Caco-2 (cell line): ENCODE measurements around the gene LCAT. TPM values are rescaled to one million over a fixed set of nuclear protein-coding genes. Genes with fewer than 3 reads are reported as not detected.

Experiments used
- BruUV-seq: library from RNA; stranded (reverse); fragments of 400-500 nt; replicated peaks from 2 replicates; lab custom pipeline; 2021; lab: Mats Ljungman, UMichigan
- CTCF ChIA-PET: fragments of 300-600 bp; sonication (Branson Sonifier 250); formaldehyde crosslinking; loops from one replicate; lab custom pipeline; 2022; ENCODE audit warnings: antibody characterized with exemption; lab: Charles Lee
- POLR2A ChIA-PET: fragments of 300-600 bp; sonication (Branson Sonifier 250); formaldehyde crosslinking; loops from one replicate; lab custom pipeline; 2022; ENCODE audit warnings: antibody characterized with exemption; lab: Charles Lee
- DNase-seq, 2 experiments: peaks; one replicate each; pipeline versions ENCODE4 v3.0.0 to v3.0.0-alpha.2; 2020 to 2022
- H3K27me3 ChIP-seq: replicated peaks from 2 replicates; pipeline ENCODE4 v1.6.0; 2011; ENCODE audit warnings: low read length; ENCODE audit not compliant: control insufficient read depth, insufficient read depth
- H3K36me3 ChIP-seq: 2 replicates; pipeline ENCODE4 v1.5.1; 2011; ENCODE audit warnings: low read length; ENCODE audit not compliant: control insufficient read depth, insufficient read depth
- H3K4me1 ChIP-seq: fragments of 250-450 bp; sonication (Bioruptor Pico); 2 replicates; pipeline ENCODE4 v1.5.1; 2020; ENCODE audit warnings: mild to moderate bottlenecking
- H3K4me3 ChIP-seq: 2 replicates; pipeline ENCODE4 v1.5.1; 2011; ENCODE audit warnings: low read depth, mild to moderate bottlenecking, control low read depth, low read length
- H3K9me3 ChIP-seq: fragments of 250-450 bp; sonication (Bioruptor Pico); 2 replicates; pipeline ENCODE4 v1.5.1; 2020; ENCODE audit warnings: mild to moderate bottlenecking, moderate library complexity
- H3K27ac Mint-ChIP-seq: one replicate; pipeline ENCODE4 v1.8.0; 2022; ENCODE audit warnings: mixed read lengths; ENCODE audit not compliant: unreplicated experiment
- H3K27me3 Mint-ChIP-seq: one replicate; pipeline ENCODE4 v1.8.0; 2022; ENCODE audit warnings: mixed read lengths; ENCODE audit not compliant: insufficient read depth, unreplicated experiment
- H3K36me3 Mint-ChIP-seq: one replicate; pipeline ENCODE4 v1.8.0; 2022; ENCODE audit warnings: mild to moderate bottlenecking, mixed read lengths; ENCODE audit not compliant: insufficient read depth, unreplicated experiment
- H3K4me1 Mint-ChIP-seq: one replicate; pipeline ENCODE4 v1.8.0; 2022; ENCODE audit warnings: low read depth, mixed read lengths; ENCODE audit not compliant: unreplicated experiment
- H3K4me3 Mint-ChIP-seq: one replicate; pipeline ENCODE4 v1.8.0; 2022; ENCODE audit warnings: mild to moderate bottlenecking, moderate library complexity, mixed read lengths; ENCODE audit not compliant: unreplicated experiment
- H3K9me3 Mint-ChIP-seq: one replicate; pipeline ENCODE4 v1.8.0; 2022; ENCODE audit warnings: mixed read lengths; ENCODE audit not compliant: unreplicated experiment
- intact Hi-C: fragments of 100-400 bp; cut with micrococcal nuclease; formaldehyde crosslinking; loops from one replicate; pipeline ENCODE4 v1.10.0; 2022; ENCODE audit not compliant: unreplicated experiment
- total RNA-seq: library from RNA; stranded (reverse); gene quantifications from 2 replicates; pipeline ENCODE4 v1.2.3, GENCODE V29; 2022
- TF ChIP-seq, protein P1 (sequence below), 2 experiments: fragments of 200-600 bp in 1 of 2; IDR thresholded peaks; 1 replicate in 1 of 2; 2 replicates in 1 of 2; pipeline versions ENCODE4 v1.5.1 to v1.8.0; 2011 to 2022; ENCODE audit warnings: antibody characterized with exemption in 1 of 2, control low read depth in 1 of 2, inconsistent platforms in 1 of 2, low read depth in 1 of 2, low read length in 1 of 2, mild to moderate bottlenecking in 1 of 2, moderate library complexity in 1 of 2; ENCODE audit not compliant: insufficient read depth in 1 of 2, severe bottlenecking in 1 of 2, unreplicated experiment in 1 of 2

The LCAT gene
- total RNA-seq, 1 experiment from 2014 or later, result 33.3 TPM

DNA sequence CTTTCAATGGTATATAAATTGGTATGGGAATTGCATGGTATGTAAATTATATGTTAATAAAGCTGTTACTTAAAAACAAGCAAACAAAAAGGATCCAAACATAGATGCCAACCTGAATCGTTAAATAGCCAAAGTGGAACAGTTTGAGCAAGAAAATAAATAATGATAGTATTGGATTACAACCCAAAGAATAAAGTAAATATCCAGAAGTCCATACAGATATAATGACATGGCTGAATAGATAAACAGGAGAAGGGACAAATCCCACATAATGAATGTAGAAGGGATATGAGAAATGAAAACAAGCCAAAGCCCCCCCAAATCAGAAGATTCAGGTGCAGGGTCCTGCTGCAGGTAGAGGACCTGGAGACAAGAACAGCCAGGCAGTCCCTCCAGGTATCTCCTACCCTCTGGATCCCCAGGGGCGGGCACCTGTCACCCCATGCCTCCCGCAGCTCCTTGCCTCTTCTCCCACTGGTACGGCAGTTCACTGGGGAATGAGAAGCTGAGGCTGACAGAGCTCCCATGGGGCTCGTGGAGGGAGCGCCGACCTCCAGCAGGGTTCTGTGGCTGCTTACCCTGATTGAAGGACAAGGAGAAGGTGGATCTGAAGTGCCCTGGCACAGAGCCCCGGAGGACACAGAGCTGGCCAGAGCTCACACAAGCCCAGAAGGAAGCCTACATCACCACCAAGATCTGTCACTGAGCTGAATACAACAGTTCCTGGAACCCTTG, 9.9 kb upstream of the LCAT start:
- Mint-ChIP-seq H3K36me3 (peaks cover 83% of the 10 kb centered on the region), H3K27me3 (no peaks in the 10 kb centered on the region), H3K27ac (no peak overlapping the region), H3K4me1 (no peaks in the 10 kb centered on the region), H3K4me3 (no peak overlapping the region), H3K9me3 (no peaks in the 10 kb centered on the region)
- Histone ChIP-seq H3K4me3 (no peak overlapping the region), H3K9me3 (no peaks in the 10 kb centered on the region), H3K27me3 (no peaks in the 10 kb centered on the region), H3K4me1 (no peaks in the 10 kb centered on the region), H3K36me3 (peaks cover 8% of the 10 kb centered on the region)
- TF ChIP-seq, protein P1, sequence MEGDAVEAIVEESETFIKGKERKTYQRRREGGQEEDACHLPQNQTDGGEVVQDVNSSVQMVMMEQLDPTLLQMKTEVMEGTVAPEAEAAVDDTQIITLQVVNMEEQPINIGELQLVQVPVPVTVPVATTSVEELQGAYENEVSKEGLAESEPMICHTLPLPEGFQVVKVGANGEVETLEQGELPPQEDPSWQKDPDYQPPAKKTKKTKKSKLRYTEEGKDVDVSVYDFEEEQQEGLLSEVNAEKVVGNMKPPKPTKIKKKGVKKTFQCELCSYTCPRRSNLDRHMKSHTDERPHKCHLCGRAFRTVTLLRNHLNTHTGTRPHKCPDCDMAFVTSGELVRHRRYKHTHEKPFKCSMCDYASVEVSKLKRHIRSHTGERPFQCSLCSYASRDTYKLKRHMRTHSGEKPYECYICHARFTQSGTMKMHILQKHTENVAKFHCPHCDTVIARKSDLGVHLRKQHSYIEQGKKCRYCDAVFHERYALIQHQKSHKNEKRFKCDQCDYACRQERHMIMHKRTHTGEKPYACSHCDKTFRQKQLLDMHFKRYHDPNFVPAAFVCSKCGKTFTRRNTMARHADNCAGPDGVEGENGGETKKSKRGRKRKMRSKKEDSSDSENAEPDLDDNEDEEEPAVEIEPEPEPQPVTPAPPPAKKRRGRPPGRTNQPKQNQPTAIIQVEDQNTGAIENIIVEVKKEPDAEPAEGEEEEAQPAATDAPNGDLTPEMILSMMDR (IDR thresholded peaks at IDR 0.05; ENCODE audit: insufficient read depth in 1 of 2, low read depth in 1 of 2, low read length in 1 of 2, severe bottlenecking in 1 of 2, unreplicated experiment in 1 of 2), result no peak
- intact Hi-C loops, result no loop called here
- POLR2A ChIA-PET, result interaction anchor here (0.6 kb wide), 1 partner anchor 133 kb away, joined by 4 read pairs; no protein-coding TSS in a partner anchor
- no TSS peak for BruUV-seq
- no peak for DNase-seq
- CTCF ChIA-PET, result interaction anchor here (0.9 to 1.3 kb wide), 2 partner anchors 12 to 87 kb away, joined by 4 to 6 read pairs; no protein-coding TSS in a partner anchor

DNA sequence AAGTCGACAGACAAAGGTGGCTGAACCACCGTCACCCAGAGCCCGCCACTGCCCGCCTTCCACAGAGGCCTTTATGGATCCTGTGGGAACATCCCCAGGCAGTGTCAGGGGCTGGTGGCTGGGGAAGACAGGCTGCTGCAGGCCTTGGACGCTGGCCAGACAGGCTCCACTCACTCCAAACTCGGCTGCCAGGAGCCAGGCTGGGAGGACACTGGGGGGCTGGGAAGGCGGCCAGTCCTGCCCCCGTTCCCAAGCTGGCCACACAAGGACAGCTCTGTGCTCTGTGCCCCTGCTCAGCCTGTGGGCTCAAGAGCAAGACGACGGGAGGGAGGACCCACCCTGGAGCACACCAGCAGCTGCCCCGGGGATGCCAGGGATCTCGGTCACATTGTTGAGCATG, 7.6 kb upstream of the LCAT start:
- TF ChIP-seq, protein P1 (IDR thresholded peaks at IDR 0.05; ENCODE audit: insufficient read depth in 1 of 2, low read depth in 1 of 2, low read length in 1 of 2, severe bottlenecking in 1 of 2, unreplicated experiment in 1 of 2), result no peak
- Mint-ChIP-seq H3K36me3 (peaks cover 86% of the 10 kb centered on the region), H3K9me3 (no peaks in the 10 kb centered on the region), H3K4me1 (no peaks in the 10 kb centered on the region), H3K4me3 (no peak overlapping the region), H3K27ac (no peak overlapping the region), H3K27me3 (no peaks in the 10 kb centered on the region)
- POLR2A ChIA-PET, result interaction anchor here (0.8 to 0.9 kb wide), 2 partner anchors 8 to 16 kb away, joined by 3 read pairs; no protein-coding TSS in a partner anchor
- DNase-seq, result no peak
- no peaks in the 10 kb centered on the region for H3K4me1 ChIP-seq
- intact Hi-C loops, result no loop called here
- no peaks in the 10 kb centered on the region for H3K27me3 ChIP-seq
- no TSS peak for BruUV-seq
- no peaks in the 10 kb centered on the region for H3K9me3 ChIP-seq
- no peak overlapping the region for H3K4me3 ChIP-seq
- peaks cover 10% of the 10 kb centered on the region for H3K36me3 ChIP-seq
- CTCF ChIA-PET, result no interaction called here

DNA sequence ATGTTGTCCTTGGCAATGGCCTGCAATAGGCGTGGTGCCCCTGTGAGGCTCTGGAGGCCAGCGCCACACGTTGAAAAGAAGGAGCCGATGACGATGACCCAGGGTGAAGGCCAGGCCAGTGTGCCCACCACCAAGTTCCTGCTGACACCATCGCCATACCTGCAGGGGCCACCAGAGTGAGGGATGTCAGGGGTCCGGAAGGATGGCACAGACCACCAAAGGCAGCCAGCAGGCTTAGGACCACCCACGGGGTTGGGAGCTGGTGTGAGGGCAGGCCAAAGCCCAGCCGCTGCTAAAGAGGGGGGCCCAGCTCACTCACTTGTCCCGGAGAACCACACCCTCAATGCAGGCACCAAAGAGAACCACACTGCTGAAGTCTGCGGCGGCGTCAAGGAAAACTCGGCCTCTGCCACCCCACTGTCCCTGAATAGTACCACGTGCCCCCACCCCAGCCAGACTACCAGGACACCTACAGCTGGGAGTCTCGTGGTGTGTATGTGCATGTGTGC, 6.5 kb upstream of the LCAT start:
- Mint-ChIP-seq H3K36me3 (peaks cover 94% of the 10 kb centered on the region), H3K9me3 (no peaks in the 10 kb centered on the region), H3K4me3 (no peak overlapping the region), H3K27me3 (no peaks in the 10 kb centered on the region), H3K4me1 (no peaks in the 10 kb centered on the region), H3K27ac (no peak overlapping the region)
- Histone ChIP-seq H3K27me3 (no peaks in the 10 kb centered on the region), H3K4me1 (no peaks in the 10 kb centered on the region), H3K4me3 (no peak overlapping the region), H3K36me3 (peaks cover 10% of the 10 kb centered on the region), H3K9me3 (no peaks in the 10 kb centered on the region)
- no TSS peak for BruUV-seq
- intact Hi-C loops, result no loop called here
- TF ChIP-seq, protein P1 (IDR thresholded peaks at IDR 0.05; ENCODE audit: insufficient read depth in 1 of 2, low read depth in 1 of 2, low read length in 1 of 2, severe bottlenecking in 1 of 2, unreplicated experiment in 1 of 2), result no peak
- ChIA-PET CTCF (interaction anchor here (0.5 kb wide), 1 partner anchor 32 kb away, joined by 3 read pairs; no protein-coding TSS in a partner anchor), POLR2A (interaction anchor here (0.6 kb wide), 1 partner anchor 73 kb away, joined by 3 read pairs; the partner anchor contains the start of genes DDX28 and DUS2)
- DNase-seq, result no peak
